GM12801 (cell line): ENCODE results near the gene SIVA1.

ENCODE experiments used
- TF ChIP-seq, protein P1 (sequence below): IDR thresholded peaks from one replicate; pipeline ENCODE4 v1.5.1; 2011; ENCODE audit warnings: control low read depth; ENCODE audit not compliant: insufficient read length; ENCODE audit errors: extremely low read depth

Gene SIVA1

DNA sequence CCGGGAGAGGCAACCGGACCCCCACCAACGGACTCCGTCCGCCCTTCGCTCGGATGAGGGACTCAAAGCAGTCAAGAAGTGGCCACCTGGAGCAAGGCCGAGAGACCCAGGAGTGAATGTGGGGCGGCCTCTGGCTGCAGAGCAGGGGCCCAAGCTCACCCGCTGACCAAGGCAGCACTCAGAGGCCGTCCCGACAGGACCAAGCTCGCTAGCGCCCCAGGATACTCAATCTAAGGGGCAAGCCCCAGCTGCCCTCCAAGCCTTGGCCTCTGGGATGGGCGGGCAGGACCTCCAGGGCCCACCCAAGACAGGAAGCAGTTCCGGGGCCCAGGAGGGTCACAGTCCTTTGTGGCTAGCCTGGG, 41.7 kb downstream of the SIVA1 start:
- TF ChIP-seq, protein P1, sequence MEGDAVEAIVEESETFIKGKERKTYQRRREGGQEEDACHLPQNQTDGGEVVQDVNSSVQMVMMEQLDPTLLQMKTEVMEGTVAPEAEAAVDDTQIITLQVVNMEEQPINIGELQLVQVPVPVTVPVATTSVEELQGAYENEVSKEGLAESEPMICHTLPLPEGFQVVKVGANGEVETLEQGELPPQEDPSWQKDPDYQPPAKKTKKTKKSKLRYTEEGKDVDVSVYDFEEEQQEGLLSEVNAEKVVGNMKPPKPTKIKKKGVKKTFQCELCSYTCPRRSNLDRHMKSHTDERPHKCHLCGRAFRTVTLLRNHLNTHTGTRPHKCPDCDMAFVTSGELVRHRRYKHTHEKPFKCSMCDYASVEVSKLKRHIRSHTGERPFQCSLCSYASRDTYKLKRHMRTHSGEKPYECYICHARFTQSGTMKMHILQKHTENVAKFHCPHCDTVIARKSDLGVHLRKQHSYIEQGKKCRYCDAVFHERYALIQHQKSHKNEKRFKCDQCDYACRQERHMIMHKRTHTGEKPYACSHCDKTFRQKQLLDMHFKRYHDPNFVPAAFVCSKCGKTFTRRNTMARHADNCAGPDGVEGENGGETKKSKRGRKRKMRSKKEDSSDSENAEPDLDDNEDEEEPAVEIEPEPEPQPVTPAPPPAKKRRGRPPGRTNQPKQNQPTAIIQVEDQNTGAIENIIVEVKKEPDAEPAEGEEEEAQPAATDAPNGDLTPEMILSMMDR = no peak

DNA sequence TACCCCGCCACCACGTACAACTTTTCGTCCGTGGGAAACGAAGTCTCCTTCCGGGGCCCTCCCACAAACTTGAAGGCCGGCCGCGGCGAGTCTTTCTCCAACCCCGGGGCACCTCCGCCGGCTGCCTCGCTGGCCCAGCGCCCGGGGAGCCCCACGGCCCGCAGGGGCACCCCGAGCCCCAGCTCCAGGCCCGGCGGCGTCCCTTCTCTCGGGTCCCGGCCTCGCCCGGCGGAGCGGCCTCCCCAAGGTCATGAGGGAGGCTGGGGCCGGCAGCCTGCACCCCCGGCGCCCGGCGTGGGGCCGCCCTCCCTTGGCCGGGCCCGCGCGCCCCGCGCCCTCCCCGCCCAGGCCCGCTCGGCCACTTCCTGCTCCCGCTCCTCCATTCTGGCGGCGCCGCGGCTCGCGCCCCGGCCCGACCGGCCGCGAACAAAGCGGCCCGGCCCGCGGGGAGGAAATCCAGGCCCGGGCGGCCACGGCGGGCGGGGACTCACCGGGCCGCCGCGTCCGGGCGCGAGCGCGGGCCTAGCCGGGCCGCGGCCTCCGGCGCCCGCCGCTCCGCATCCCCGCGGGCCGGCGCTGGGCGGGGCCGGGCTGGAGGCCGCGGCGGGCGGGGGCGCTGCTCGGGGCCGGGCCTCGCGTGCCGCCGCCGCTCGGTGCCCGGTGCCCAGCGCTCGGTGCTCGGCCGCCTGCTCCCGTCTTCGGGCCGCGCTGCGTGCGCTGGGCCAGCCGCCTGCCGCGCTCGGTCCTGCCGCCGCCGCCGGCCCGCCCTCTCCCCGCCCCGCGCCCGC, 42.2 kb downstream of the SIVA1 start, which contains the start of gene AKT1:
AKT1 (minus strand) TSS at position 756 of the 788 bp plus-strand sequence. CDS start 3,105 bp downstream, outside the sequence.
- TF ChIP-seq, protein P1 = no peak

GRCh38 chr14:104795781-104796686, 43.1 kb downstream of the SIVA1 start:
- TF ChIP-seq, protein P1 = no peak

- TF ChIP-seq, protein P1 = no peak
Measured at GRCh38 chr14:104796687-104797081, 43.7 kb downstream of the SIVA1 start.

DNA sequence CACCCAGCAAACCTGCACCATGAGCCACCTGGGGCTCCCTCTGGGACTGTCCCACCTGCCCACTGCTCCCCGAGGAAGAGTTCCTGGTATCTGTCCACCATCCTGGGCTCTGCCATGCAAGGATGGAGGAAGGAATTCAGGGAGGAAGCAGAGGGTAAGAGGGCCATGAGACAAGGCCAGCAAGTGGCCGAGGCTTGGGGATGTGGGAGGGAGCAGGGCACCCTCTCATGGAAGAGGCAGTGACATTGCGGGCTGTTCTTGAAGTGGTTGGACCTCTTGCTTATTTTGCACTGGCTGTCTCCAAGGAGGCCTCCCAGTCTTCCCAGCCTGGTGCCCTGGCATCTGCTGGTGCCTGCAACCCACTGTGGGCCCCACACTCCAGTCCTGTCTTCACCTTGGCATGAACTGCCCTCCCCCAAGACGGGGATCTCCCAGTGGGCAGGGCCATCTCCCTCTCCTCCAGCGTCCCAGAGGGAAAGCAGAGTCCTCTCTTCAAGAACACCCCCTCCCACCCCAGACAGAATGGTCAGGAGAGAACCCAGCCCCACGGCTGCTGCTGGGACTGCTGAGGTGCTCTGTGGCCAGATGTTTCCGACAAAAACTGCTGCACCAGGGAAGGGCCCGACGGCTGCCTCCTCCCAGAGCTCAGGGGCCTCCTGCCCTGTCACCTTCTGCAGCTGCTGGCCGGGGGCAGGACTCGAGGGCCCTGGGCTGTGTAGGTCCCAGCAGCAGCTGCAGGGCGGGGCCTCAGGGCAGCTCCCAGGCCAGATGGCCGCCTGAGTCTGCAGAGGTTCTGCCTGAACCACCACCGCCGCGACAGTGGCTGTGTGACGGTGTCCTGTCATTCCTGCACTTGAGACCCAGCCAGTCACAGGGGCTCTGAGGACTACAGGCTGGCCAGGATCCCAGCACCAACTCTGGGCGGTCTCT, 44.4 kb downstream of the SIVA1 start:
- TF ChIP-seq, protein P1 = no peak

DNA sequence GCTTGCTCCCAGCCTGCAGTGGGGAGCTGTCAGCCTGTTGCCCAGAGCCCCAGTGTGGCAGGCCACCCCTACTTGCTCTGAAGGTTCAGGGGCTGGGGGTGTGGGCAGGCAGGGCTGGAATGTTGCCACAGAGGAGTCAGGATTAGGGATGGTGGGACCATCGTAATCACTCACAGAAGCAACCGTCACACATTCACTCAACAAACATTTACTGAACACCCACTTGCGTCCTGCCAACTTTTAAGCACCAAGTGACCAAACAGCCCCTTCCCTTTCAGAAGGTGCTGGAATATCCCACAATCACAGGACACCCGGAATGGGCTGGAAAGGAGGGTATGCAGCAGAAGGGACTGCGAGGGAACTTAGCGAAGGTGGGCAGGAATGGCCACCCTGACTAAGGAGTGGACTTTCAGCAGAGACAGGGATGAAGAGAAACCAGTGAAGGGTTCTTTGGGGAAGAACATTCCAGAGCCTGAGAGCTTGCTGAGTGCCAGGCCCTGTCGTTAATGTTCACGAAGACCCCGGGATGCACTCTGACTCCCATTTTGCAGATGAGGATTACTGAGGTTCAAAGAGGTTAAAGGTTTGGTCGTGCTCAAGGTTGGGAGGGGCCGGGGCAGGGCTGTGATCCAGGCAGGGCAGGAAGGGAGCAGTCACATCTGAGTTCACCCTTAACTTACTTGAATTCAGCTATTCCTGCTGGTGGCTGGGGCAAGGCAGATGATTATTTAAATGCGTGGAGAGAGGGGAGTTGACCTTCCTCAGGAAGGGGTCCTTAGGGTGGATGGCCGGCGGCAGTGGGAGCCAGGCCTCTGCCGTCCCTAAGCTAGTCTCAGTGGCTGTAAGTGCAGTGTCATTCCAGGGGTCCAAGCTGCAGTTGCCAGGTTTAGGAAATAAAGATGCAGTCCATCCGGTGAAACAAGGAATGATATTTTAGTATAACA, 45.6 kb downstream of the SIVA1 start:
- TF ChIP-seq, protein P1 = no peak
